Panc1 (cell line): ENCODE measurements around the gene TM7SF3.

Experiments used
- CTCF ChIP-seq: fragments of 450-650 bp; IDR thresholded peaks from 2 replicates; pipeline ENCODE4 v1.5.1; 2017; ENCODE audit warnings: mild to moderate bottlenecking
- POLR2AphosphoS5 ChIP-seq: IDR thresholded peaks from 2 replicates; pipeline ENCODE4 v1.6.1; 2012; ENCODE audit warnings: mild to moderate bottlenecking, low read depth, low read length, moderate library complexity
- REST ChIP-seq, 2 experiments: IDR thresholded peaks; 2 replicates each; pipeline ENCODE4 v1.6.1; 2011 to 2012; ENCODE audit warnings: low read depth in 2 of 2, control low read depth in 1 of 2, low read length in 1 of 2, mild to moderate bottlenecking in 1 of 2, moderate library complexity in 1 of 2; ENCODE audit not compliant: insufficient read depth in 1 of 2
- SIN3A ChIP-seq: IDR thresholded peaks from 2 replicates; pipeline ENCODE4 v1.6.1; 2012; ENCODE audit warnings: low read depth, mild to moderate bottlenecking, low read length, moderate library complexity, borderline replicate concordance; ENCODE audit not compliant: insufficient read depth
- TCF7L2 ChIP-seq: IDR thresholded peaks from 2 replicates; pipeline ENCODE4 v1.6.1; 2011; ENCODE audit warnings: mild to moderate bottlenecking, low read depth, low read length, inconsistent platforms

GRCh38 chr12:26978801-26979200, 35.4 kb downstream of the TM7SF3 start:
- TF ChIP-seq CTCF (no peak), POLR2AphosphoS5 (no peak), SIN3A (no peak), REST (IDR thresholded peaks at IDR 0.05; ENCODE audit: insufficient read depth in 1 of 2, low read depth in 2 of 2, low read length in 1 of 2) (no peak), TCF7L2 (no peak)
